ENCODE measurements around the gene HNRNPLL.
"Not testable (repeated sequence)": the region's sequence is repeated elsewhere in the genome, so short reads cannot be mapped to it uniquely, and the experiment has no call there.

HNRNPLL gene

GRCh38 chr2:38602732-38603401 lies at the start of gene HNRNPLL:
HNRNPLL (minus strand) TSS chr2:38602928; CDS start chr2:38602626, 302 bp downstream.
- peak; percentile 95 for DNase-seq

GRCh38 chr2:38650717-38651116 lies 48.0 kb upstream of the HNRNPLL start:
- DNase-seq, result no peak

GRCh38 chr2:38650012-38650411 lies 47.3 kb upstream of the HNRNPLL start:
- no peak for DNase-seq

- no peak for DNase-seq
Measured at GRCh38 chr2:38649176-38649728, 46.5 kb upstream of the HNRNPLL start.

GRCh38 chr2:38648107-38648761 lies 45.5 kb upstream of the HNRNPLL start:
- no peak for DNase-seq

GRCh38 chr2:38643683-38644511 lies 41.2 kb upstream of the HNRNPLL start:
- not testable (repeated sequence) for DNase-seq

- no peak for DNase-seq
Measured at GRCh38 chr2:38643021-38643671, 40.4 kb upstream of the HNRNPLL start.

GRCh38 chr2:38642373-38643017 lies 39.8 kb upstream of the HNRNPLL start:
- not testable (repeated sequence) for DNase-seq

GRCh38 chr2:38636069-38636468 lies 33.3 kb upstream of the HNRNPLL start:
- DNase-seq, result no peak

- no peak for DNase-seq
Measured at GRCh38 chr2:38635139-38635538, 32.4 kb upstream of the HNRNPLL start.

GRCh38 chr2:38634684-38635083 lies 32.0 kb upstream of the HNRNPLL start:
- no peak for DNase-seq

- DNase-seq, result no peak
Measured at GRCh38 chr2:38633895-38634294, 31.2 kb upstream of the HNRNPLL start.

- DNase-seq, result no peak
Measured at GRCh38 chr2:38632980-38633379, 30.3 kb upstream of the HNRNPLL start.

GRCh38 chr2:38631976-38632375 lies 29.2 kb upstream of the HNRNPLL start:
- DNase-seq, result no peak

- no peak for DNase-seq
Measured at GRCh38 chr2:38629684-38630083, 27.0 kb upstream of the HNRNPLL start.

GRCh38 chr2:38627391-38627790 lies 24.7 kb upstream of the HNRNPLL start:
- DNase-seq, result no peak

GRCh38 chr2:38626326-38627035 lies 23.8 kb upstream of the HNRNPLL start:
- no peak for DNase-seq

- no peak for DNase-seq
Measured at GRCh38 chr2:38622210-38622609, 19.5 kb upstream of the HNRNPLL start.

GRCh38 chr2:38621018-38621417 lies 18.3 kb upstream of the HNRNPLL start:
- no peak for DNase-seq

- DNase-seq, result peak in 1 of 2 experiments; percentile 30
Measured at GRCh38 chr2:38620282-38620977, 17.7 kb upstream of the HNRNPLL start.
